ENCODE data around the gene TMEM54.

TMEM54 gene

DNA sequence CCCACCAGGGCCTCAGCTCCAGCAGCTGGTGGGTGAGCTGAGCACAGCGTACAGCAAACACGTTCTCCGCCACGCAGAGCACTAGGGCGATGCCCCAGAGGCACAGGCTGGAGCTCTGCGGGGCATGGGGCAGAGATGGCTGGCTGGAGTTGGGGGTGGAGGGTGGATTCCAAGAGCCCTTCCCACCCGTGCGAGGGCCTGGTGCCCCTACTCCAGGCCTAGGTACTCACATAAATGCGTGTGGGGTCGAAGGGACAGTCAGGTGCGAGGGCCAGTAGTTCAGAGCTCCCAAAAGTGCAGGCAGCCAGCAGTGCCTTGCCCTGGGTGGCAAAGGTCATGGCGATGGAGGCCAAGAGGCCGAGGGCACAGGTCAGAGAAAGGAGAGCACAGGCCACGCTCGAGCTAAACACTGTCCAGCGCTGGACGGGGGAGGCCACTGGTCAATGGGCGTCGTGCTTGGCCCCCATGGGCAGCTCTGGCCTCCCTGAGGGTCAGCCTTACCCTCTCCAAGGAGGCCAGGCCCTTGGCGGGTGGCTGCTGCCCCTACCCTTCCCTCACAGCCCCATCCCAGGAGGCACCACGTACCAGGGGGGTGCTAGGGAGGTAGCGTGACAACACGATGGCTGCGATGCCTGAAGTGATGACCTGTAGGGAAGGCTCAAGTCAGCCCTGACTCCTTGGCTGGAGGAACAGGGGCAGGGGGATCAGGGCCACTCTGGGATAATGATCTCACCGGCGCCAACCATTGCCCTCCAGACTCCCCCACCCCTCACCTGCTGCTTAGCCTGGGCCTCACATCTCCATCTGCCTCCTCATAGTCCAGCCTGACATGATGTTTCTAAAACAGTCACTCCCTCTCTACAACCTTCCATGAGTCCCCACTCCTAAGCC is 5.6 kb downstream of the TMEM54 start:
- DNase-seq (ENCODE audit: low spot score): no peak

DNA sequence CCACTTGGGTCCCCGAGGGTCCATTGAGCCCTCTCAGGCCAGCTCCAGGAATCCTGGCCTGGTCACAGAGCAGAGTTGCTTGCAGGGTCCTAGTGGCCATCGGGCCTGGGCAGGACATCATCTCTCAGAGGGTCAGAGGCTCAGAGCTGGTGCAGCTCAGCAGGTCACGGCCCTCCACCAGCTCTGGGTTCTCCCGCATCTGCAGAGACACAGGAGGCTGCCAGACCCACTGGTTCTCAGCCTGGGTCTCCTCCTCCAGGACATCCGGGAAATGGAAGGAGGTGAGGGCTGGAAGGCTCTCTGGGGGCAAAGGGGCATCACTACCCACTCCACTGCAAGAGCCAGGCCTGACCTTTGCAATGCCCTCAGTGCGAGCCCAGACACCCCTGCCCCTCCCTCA is 6.5 kb downstream of the TMEM54 start:
- no peak for DNase-seq (ENCODE audit: low spot score)

DNA sequence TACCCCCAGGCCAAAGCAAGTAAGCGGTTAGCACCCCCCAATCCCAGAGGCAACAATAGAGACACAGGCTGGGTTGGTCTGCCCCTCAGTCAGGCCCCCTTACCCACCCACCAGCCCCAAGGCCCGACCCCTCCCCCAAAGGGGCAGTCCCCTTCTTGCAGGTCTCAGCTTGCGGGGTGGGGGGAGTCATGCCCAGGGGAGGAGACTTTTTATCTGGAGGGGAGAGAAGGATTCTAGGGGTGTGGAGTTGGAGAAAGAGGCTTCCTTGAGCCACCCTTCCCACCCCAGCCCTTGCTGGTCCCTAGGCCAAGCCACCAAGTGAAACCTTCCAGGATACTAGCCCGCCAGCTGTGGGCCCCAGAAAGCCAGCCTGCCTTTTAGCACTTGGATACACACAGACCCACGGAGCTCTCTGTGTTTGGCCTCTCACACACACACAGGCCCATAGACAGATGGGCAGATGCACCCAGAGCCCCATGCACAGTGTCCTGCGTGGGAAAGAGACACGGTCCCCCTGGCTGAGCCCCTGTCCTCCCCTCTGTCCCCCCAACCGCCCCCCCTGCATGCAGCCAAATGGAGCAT is 7.1 kb downstream of the TMEM54 start:
- DNase-seq (ENCODE audit: low spot score): no peak

DNA sequence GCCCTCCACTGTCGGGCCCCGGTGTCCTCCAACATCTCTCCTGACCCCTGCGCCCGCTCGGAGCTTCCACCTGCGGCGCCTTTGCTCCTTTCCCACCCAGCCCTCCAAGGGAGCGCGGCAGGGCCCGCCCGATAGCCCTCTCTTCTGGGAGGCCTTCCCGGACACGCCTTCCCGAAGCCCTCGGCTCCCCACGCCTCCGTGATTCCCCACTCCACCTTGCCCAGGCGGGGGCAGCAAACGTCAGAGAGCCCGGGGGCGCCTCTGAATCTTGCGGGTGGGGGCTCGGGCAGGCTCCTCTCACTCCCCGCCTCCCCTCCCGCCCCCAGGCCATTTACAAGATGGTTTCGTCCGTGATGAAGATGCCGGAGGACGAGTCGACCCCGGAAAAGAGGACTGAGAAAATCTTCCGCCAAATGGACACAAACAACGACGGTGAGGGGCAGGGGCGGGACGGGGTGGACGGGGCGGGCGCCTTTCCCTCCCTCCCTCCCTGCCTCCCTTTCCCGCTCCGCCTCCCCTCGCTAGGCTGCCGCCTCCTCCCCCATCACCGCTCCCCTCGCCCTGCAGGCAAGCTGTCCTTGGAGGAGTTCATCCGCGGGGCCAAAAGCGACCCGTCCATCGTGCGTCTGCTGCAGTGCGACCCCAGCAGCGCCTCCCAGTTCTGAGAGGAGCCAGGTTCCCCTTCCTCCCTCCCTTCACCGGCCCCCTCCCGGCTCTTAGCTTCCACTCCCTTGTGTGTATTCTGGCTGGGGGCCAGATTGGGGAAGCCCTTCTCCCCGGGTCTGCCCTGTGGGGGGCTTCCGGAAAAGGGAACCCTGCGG is 7.8 kb downstream of the TMEM54 start:
- DNase-seq (ENCODE audit: low spot score): no peak

DNA sequence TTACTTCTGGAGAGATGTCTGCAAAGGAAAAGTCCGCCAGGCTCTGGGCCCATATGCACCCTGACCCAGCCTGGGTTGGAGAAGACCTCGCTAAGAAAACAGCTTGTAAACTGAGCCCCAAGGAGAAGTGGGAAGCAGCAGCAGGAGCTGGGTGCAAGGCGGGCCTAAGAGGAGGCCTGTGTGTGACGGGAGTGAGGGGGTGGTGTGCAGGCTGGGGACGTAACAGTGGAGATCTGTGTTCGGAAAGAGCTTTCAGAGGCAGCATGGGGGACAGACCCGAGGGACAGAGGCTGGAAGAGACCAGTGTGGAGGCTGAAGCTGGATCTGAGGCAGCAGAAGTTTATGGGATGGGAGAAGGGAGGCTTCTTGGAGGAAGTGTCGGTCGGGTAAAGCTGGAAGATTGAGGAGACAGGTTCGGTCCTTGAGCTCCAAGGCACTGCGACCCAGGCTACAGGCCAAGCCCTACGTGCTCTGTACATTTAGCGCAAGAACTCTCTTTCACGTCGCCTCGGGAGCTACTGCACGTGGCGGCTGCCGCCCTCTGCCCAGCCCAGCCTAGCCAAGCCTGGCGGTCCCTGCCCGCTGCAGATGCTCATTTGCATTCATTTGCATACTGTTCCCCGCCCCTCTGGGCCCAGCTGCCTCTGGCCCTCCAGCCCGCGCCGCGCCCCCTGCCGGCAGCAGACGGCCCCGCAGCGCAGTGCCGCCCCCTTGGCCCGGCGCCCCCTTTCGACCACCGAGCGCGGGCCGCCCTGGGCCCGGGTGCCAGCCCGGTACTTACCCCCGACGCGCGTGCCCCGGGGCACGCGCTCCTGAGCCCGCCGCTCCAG is 8.6 kb downstream of the TMEM54 start:
- no peak for DNase-seq (ENCODE audit: low spot score)

DNA sequence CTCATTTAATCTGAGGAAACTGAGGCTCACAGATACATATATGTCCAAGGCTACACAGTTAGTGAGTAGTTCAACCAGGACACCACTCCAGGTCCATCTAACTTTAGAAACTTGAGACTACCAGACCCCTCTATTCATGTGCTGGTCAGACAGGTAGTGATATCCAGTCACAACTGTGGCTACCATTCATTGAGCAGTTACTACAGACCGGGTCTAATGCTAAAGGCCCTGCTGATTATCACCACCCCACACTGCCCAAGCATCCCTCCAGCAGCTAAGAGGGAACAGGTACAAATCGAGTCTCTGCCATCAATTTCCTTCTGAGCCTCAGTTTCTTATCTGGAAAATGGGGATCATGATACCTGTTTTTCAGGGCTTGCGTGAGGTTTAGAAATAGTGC is 9.6 kb downstream of the TMEM54 start:
- DNase-seq (ENCODE audit: low spot score): no peak

DNA sequence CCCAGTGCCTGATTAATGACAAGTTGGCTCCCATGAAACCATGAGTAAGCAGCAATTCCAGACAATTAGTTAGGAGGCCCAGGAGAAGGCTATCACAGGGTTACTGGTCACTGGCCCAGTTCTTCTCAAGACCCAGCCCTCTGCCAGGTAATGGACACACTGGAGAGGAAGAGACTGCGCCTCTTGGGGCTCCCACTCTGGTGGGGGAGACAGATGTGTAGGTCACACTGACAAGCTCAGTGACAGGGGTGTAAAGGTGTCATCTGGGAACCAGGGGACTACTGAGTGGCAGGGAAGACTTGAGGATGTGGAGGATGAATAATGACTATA is 10.0 kb downstream of the TMEM54 start:
- no peak for DNase-seq (ENCODE audit: low spot score)

DNA sequence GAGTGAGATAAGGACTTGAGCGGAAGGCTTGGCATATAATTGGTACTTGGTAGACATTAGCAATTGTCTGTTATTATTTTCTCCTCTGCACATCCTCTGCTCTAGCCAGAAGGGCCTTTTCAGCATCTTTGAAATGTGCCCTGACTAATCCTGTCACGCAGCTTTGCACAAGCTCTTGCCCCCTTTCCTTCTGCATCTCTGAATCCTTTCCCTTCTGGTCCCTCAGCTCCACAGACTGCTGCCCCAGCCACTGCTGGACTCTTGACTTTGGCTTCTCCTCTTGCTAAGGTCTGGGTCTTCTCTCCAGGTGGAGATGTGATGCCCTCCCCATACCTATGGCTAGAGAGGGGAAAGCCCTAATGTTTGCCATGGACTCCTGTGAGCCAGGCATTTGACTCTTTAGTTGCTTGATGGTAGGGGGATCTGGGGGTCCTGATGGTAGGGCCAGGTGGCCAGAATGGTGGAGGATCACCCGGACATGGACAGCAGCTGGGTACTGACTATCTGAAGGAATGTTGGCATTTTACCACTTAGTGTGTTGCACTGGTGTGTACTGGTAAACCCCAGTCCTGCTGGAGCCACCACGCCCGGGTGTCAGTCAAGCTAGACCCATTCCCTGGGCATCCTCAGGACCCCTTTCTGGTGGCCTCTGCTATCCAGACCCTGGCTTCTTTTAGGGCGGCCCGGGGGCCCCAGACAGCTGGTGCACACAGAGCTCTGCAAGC is 10.5 kb downstream of the TMEM54 start:
- DNase-seq (ENCODE audit: low spot score): no peak

DNA sequence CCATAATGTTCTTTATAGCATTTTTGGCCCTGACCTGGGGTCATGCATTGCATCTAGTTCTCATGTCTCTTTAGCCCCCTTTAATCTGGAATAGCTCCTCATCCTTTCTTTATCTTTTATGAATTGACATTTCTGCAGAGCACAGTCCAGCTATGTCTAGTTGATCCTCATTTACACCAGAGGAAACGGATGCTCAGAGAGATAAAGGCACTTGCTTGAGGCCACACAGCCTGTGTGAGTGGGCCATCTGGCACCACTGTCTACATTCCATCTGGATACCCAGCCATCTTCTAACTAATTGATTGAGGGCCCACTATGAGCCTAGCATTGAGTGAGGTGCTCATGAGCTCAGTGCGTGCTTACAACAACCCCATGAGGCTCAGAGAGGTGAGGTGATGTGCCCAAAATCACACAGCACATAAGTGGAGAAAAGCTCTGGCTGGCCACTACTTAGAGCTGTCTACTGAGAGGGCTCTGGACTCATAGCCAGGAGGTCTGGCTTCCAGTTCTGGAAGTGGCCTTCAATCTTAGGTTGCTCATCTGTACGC is 11.4 kb downstream of the TMEM54 start:
- DNase-seq (ENCODE audit: low spot score): no peak

DNA sequence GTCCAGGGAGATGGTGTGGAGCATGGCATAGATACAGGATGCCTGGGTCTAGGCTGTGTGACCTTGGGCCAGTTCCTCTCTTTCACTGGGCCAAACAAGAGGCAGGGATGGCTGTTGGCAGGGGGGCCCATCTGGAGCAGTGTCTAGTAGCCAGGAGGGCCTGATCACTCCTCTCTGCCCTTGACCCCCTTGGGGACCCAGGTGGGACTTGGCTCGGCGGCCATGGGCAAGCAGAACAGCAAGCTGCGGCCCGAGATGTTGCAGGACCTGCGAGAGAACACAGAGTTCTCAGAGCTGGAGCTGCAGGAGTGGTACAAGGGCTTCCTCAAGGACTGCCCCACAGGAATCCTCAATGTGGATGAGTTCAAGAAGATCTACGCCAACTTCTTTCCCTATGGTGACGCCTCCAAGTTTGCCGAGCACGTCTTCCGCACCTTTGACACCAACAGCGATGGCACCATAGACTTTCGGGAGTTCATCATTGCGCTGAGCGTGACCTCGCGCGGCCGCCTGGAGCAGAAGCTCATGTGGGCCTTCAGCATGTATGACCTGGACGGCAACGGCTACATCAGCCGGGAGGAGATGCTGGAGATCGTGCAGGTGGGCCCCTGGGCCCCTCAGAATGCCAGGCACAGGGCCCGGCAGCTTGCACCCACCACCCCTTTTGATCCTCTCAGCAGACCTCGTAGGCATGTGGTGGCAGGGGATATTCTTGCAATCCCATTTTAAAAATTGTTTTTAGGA is 12.3 kb downstream of the TMEM54 start:
- DNase-seq (ENCODE audit: low spot score): no peak

DNA sequence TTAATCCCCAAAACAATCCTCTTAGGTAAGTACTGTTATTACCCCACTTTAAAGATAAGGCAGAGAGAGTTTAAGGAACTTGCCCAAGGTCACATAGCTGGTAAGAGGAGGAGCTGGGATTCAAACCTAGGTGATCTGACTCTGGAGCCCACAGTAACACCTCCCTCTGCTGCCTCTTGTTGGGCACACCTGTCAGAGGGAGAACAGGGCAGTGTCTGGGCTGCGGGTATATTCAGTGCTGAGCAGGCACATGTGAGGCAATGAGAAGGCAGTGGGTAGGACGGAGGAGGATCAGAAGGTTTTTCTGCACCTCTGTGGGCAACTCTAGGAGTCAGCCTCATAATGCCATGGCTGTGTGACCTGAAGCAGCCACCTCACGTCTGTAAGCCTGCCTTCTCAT is 13.1 kb downstream of the TMEM54 start:
- no peak for DNase-seq (ENCODE audit: low spot score)

DNA sequence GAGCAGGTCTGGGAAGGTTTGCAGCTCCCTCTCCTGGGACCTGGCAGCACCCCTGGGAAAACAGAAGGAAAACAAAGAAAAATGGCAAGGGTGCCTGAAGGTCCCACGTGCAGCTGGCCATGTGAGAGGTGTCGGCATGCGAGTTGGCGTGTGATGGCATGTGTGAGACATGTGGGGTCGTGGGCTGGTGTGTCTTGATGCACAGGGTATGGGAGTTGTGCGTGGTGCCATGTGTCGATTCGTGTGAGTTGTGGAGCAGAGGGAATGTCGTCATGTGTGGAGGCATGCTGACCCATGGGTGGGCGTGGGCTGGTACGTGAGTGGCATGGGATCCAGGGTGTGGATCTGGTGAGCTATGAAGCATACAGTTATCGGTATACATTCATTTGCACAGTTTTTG is 13.6 kb downstream of the TMEM54 start:
- no peak for DNase-seq (ENCODE audit: low spot score)

DNA sequence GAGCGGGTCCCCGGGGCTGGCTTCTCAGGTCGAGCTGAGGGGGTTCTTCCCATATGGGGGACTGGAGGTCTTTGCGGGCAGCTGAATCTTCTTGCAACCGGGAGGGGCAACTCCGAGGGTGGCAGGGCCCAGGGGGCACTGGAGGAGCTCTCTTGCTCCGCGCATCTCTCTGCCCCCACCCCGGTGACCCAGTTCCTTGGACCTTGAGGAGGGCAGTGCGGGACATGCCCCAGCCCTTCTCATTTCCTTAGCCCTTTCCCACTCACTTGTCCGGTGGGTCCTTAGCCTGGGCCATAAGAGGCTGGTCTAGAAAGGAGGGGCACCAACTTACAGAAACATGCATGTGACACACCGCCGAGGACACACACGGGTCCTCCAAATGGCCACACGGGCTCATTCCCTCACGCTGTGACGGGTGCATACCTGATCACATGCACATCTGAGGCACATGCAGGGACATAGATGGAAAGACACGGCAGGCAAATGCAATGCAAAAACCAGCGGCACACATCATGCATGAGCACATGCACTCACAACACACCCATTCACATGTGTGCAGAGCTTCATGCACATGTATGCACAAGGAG is 14.3 kb downstream of the TMEM54 start:
- DNase-seq (ENCODE audit: low spot score): no peak

DNA sequence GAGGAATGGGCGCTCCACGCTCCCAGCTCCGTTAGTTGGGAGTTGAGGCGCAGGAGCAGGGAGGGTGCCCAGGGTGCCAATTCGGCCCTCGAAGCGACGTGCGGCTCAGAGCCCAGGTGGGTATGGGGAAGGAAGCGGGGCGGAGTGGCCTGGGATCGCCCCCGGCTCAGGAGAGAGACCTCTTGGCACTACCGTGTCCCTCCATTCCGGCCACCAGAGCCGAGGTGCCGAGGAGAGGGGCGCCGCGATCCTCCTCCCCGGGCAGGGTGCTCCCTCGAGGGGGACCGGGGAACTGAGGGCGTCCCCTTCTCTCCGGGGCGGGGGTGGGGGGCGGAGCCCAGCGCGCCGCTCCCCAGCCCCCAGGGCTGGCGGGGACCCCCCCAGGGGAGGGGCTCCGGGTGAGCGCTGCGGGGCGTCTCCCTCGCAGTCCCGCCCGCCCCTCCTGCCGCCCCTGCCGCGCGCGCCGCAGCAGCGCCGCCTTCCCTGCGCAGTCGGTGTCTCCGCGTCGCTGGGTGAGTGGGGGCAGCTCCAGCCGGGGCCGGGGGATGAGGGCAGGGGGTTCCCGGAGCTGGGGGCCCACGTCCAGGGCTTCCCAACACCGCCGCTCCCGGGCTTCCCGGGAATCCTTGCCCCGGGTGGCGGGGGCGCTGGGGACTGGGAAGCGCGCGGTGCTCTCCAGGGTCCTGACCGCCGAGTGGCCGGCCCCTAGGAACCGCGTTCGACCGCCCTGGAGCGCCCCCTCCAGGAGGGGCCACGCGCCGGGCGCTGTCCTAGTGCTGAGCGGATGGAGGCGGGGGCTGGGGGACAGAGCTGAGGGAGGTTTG is 15.0 kb downstream of the TMEM54 start, which contains the start of gene HPCA:
Gene HPCA, plus strand, starts transcription at position 488 of the 824 bp plus-strand sequence. CDS start 2,408 bp downstream, outside the sequence.
- DNase-seq (ENCODE audit: low spot score): no peak

DNA sequence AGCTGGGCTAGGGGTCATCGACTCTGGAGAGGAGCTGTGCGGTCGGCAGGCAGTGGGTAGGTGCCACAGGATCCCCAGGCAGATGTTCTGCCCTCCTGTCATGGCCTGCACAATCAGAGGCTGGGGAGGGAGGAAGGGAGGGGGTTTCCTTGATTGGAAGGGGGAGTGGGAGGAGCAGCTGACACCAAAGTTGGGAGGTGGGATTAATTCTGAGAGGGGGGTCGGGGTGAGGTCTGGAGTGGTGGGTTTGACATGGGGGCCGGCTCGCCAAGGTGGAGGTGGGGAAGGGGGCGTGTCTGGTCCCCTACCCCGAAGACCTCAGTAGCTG is 15.5 kb downstream of the TMEM54 start:
- DNase-seq (ENCODE audit: low spot score): no peak

DNA sequence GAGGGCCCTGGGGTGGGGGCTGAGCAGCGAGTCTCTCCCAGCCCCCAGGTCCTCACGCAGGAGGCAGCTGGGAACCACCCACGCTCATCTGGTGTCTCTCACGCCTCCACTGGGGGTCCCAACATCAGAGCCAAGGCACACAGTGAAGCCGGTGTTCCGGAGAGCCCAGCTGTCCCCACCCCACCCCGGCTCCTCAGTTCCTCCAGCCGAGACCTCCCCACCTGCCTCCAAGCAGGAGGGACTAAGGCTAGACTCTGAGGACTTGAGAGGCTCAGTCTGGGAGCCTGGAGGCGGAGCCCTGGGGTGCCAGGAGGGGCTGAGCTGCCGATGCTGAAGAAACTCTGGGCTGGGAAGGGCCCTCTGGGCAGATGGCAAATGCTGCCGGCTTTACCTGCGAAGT is 16.5 kb downstream of the TMEM54 start:
- no peak for DNase-seq (ENCODE audit: low spot score)

DNA sequence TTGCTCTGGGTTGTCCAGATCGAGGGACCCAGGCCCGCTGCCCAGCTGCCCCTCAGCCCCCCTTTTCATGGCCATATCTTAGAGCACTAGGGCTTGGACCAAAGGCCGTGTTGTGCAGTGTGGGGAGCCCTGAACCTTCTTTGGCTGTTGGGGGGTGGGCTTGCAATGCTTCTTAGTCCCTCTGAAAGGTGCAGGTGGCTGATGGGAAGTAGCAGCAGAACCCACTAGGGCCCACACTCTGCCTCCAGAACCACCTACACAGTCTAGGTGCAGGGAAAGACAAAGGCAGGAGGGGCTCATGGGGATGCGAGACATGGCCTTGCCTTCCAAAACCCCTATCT is 17.2 kb downstream of the TMEM54 start:
- no peak for DNase-seq (ENCODE audit: low spot score)

DNA sequence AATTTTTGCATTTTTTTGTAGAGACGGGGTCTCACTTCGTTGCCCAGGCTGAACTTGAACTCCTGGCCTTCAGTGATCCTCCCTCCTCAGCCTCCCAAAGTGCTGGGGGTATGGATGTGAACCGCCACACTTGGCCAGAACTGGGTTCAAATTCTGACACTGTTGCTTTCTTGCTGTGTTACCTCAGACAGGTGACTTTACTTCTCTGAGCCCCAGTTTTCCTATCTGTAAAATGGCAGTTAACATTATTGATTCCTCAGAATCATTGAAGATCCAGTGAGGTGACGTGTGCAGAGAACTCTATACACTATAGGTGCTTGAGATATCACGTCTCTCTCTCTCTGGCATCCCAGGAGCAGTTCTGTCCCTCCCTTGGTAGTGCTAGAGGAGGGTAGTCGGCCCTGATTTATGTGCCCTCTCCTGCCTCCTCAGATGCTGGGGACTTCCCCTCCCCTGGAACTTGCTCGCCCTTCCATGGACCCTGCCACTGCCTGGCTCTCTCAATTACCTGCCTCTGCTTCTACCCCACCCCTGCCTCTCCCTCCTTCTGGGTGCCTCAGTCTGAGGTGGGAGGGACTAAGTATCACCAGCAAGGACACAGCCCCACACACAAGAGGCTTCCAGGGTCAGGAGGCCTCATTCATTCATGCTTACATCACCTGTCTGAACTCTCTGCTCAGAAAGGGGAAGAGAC is 17.7 kb downstream of the TMEM54 start:
- DNase-seq (ENCODE audit: low spot score): no peak
